OCI-LY7 (cell line): ENCODE data around the gene ATXN10. TPM values are rescaled to one million over a fixed set of nuclear protein-coding genes. Genes with fewer than 3 reads are reported as not detected.
A peak's percentile ranks its signal among the peaks of the same experiment; 100 is the strongest.

Experiments
- BruUV-seq: library from RNA; stranded (reverse); fragments of 400-500 nt; replicated peaks from 2 replicates; lab custom pipeline; 2021; lab: Mats Ljungman, UMichigan
- CTCF ChIA-PET: fragments of 300-600 bp; sonication (Branson Sonifier 250); formaldehyde crosslinking; loops from one replicate; lab custom pipeline; 2022; ENCODE audit warnings: antibody characterized with exemption; ENCODE audit not compliant: unreplicated experiment; lab: Charles Lee
- POLR2A ChIA-PET: fragments of 300-600 bp; sonication (Branson Sonifier 250); formaldehyde crosslinking; loops from one replicate; lab custom pipeline; 2022; ENCODE audit warnings: antibody characterized with exemption; lab: Charles Lee
- DNase-seq: peaks from one replicate; pipeline ENCODE4 v3.0.0-alpha.2; 2015; ENCODE audit warnings: low spot score
- H2AFZ ChIP-seq: fragments of 200-600 bp; sonication (generic), shearing (Covaris generic); 2 replicates; pipeline ENCODE4 v1.6.1; 2014; ENCODE audit warnings: mild to moderate bottlenecking, antibody characterized with exemption, low read length, moderate library complexity
- H3K27ac ChIP-seq: fragments of 200-600 bp; sonication (generic); 2 replicates; pipeline ENCODE4 v1.5.1; 2014; ENCODE audit warnings: mixed run types, low read depth, mild to moderate bottlenecking, moderate library complexity, low read length, inconsistent platforms; ENCODE audit not compliant: poor library complexity, severe bottlenecking
- H3K36me3 ChIP-seq: fragments of 200-600 bp; sonication (generic); 2 replicates; pipeline ENCODE4 v1.6.1; 2014; ENCODE audit warnings: mild to moderate bottlenecking, antibody characterized with exemption, low read length, moderate library complexity, mixed read lengths; ENCODE audit not compliant: insufficient read depth
- H3K4me1 ChIP-seq: fragments of 200-600 bp; sonication (generic); 2 replicates; pipeline ENCODE4 v1.5.1; 2014; ENCODE audit warnings: mild to moderate bottlenecking, low read length; ENCODE audit not compliant: insufficient read depth, poor library complexity, severe bottlenecking
- H3K4me2 ChIP-seq: fragments of 200-600 bp; sonication (generic); 2 replicates; pipeline ENCODE4 v1.6.1; 2014; ENCODE audit warnings: mild to moderate bottlenecking, low read length
- H3K4me3 ChIP-seq: fragments of 200-600 bp; sonication (generic); 2 replicates; pipeline ENCODE4 v1.5.1; 2014; ENCODE audit warnings: mild to moderate bottlenecking, low read depth, low read length; ENCODE audit not compliant: poor library complexity, severe bottlenecking
- H3K79me2 ChIP-seq: fragments of 200-600 bp; sonication (generic); 2 replicates; pipeline ENCODE4 v1.6.1; 2016; ENCODE audit warnings: low read depth, mild to moderate bottlenecking, low read length, moderate library complexity, mixed read lengths; ENCODE audit not compliant: insufficient read depth
- H3K9me2 ChIP-seq: fragments of 200-600 bp; sonication (generic); 2 replicates; pipeline ENCODE4 v1.6.1; 2016; ENCODE audit warnings: mild to moderate bottlenecking, low read length, mixed read lengths; ENCODE audit not compliant: insufficient read depth
- H3K9me3 ChIP-seq: fragments of 200-600 bp; sonication (generic); 2 replicates; pipeline ENCODE4 v1.6.1; 2014; ENCODE audit warnings: mild to moderate bottlenecking, mixed run types, low read length, mixed read lengths
- H4K20me1 ChIP-seq: fragments of 200-600 bp; sonication (generic); 2 replicates; pipeline ENCODE4 v1.6.1; 2014; ENCODE audit warnings: mild to moderate bottlenecking, antibody characterized with exemption, low read length, moderate library complexity, mixed read lengths; ENCODE audit not compliant: insufficient read depth
- EZH2phosphoT487 ChIP-seq: fragments of 200-600 bp; sonication (generic); IDR thresholded peaks from 2 replicates; pipeline ENCODE4 v1.6.1; 2018; ENCODE audit warnings: low read depth, borderline replicate concordance, mild to moderate bottlenecking, mixed run types, antibody characterized with exemption, low read length, moderate library complexity, mixed read lengths
- intact Hi-C: fragments of 100-400 bp; cut with micrococcal nuclease; formaldehyde crosslinking; loops from one replicate; pipeline ENCODE4 v1.10.0; 2022; ENCODE audit not compliant: unreplicated experiment
- total RNA-seq, 2 experiments: library from RNA; depleted of rRNA in 1 of 2; stranded (reverse); fragments of >200 nt in 1 of 2; shearing (Covaris generic) in 1 of 2; gene quantifications; 2 replicates each; pipeline ENCODE4 v1.2.3, GENCODE V29; 2014 to 2022
- TF ChIP-seq, protein P1 (sequence below): fragments of 200-600 bp; sonication (generic); conservative IDR thresholded peaks from 2 replicates; pipeline ENCODE4 v1.5.1; 2014; ENCODE audit warnings: mild to moderate bottlenecking, antibody characterized with exemption, low read length, moderate library complexity, mixed read lengths

The ATXN10 gene
- total RNA-seq, 2 experiments from 2014 or later = 66.1 to 197 TPM

- peaks cover 59% of the 10 kb centered on the region for H3K79me2 ChIP-seq
- H3K9me3 ChIP-seq = no peaks in the 10 kb centered on the region
- intact Hi-C loops = loop anchor here (5.0 kb wide), 1 partner anchor 104 kb away; no protein-coding TSS in a partner anchor
- H3K36me3 ChIP-seq = peaks cover 33% of the 10 kb centered on the region
- peak overlapping the region; percentile 81 for H3K4me3 ChIP-seq
- H3K4me1 ChIP-seq = peaks cover 25% of the 10 kb centered on the region
- H2AFZ ChIP-seq = no peak overlapping the region; the same call in 1 of the 2 replicates
- H4K20me1 ChIP-seq = peaks cover 32% of the 10 kb centered on the region
- peak overlapping the region; percentile 80 for H3K4me2 ChIP-seq
- peak overlapping the region; percentile 60 for H3K27ac ChIP-seq
- CTCF ChIA-PET = no interaction called here
- no peak for TF ChIP-seq EZH2phosphoT487
- TF ChIP-seq, protein P1, sequence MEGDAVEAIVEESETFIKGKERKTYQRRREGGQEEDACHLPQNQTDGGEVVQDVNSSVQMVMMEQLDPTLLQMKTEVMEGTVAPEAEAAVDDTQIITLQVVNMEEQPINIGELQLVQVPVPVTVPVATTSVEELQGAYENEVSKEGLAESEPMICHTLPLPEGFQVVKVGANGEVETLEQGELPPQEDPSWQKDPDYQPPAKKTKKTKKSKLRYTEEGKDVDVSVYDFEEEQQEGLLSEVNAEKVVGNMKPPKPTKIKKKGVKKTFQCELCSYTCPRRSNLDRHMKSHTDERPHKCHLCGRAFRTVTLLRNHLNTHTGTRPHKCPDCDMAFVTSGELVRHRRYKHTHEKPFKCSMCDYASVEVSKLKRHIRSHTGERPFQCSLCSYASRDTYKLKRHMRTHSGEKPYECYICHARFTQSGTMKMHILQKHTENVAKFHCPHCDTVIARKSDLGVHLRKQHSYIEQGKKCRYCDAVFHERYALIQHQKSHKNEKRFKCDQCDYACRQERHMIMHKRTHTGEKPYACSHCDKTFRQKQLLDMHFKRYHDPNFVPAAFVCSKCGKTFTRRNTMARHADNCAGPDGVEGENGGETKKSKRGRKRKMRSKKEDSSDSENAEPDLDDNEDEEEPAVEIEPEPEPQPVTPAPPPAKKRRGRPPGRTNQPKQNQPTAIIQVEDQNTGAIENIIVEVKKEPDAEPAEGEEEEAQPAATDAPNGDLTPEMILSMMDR = no peak
- POLR2A ChIA-PET = interaction anchor here (1.0 kb wide), 1 partner anchor 9 kb away, joined by 3 read pairs; no protein-coding TSS in a partner anchor
- H3K9me2 ChIP-seq = no peaks in the 10 kb centered on the region
- TSS peak; percentile 45 for BruUV-seq
- peak; percentile 25 for DNase-seq
Observed at GRCh38 chr22:45672564-45673481, 1.2 kb downstream of the ATXN10 start.

DNA sequence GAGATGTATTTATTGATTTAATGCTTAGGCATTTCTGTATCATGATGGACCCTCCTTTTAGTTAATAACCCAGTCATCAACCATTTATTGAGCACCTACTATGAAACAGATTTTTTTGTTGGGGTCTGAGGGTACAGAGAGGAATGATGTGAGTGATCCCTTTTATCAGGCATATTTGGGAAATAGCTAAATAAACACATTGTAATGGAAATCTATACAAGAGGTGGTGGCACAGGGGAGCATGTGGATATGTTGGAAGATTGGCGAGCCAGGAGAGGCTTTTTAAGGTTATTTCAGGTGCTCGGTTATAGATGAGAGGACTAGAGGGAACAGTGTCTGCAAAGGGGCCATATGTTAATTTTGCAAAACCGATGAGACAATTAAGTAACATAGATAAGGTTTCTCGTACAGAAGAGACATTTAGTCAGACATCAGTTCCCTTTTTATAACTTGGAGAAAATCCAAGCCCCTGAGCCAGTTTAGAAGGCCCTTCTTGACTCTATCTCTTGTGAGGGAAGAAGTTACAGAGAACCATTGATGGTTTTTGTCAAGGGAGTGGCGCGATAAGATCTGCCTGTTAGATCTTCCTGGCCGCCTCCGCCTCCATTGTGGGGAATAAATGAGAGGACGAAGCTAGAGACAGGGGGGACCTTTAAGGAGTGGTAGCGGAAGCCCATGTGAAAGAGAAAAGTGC, 2.0 kb downstream of the ATXN10 start:
- ChIA-PET POLR2A (interaction anchor here (1.0 kb wide), 1 partner anchor 8 kb away, joined by 3 read pairs; no protein-coding TSS in a partner anchor), CTCF (no interaction called here)
- no peak for TF ChIP-seq EZH2phosphoT487
- TF ChIP-seq, protein P1 = no peak
- no peak for DNase-seq
- peak overlapping the region; percentile 81 for H3K4me3 ChIP-seq
- peak overlapping the region; percentile 80 for H3K4me2 ChIP-seq
- peaks cover 34% of the 10 kb centered on the region for H3K36me3 ChIP-seq
- H3K79me2 ChIP-seq = peaks cover 67% of the 10 kb centered on the region
- BruUV-seq = no TSS peak
- no peaks in the 10 kb centered on the region for H3K9me2 ChIP-seq
- peaks cover 34% of the 10 kb centered on the region for H4K20me1 ChIP-seq
- intact Hi-C loops = loop anchor here (5.0 kb wide), 1 partner anchor 104 kb away; no protein-coding TSS in a partner anchor
- no peak overlapping the region for H3K27ac ChIP-seq
- no peaks in the 10 kb centered on the region for H3K9me3 ChIP-seq
- H2AFZ ChIP-seq = no peak overlapping the region
- H3K4me1 ChIP-seq = peaks cover 31% of the 10 kb centered on the region
